Lower leg skin (tissue), 4 donors: ENCODE data around the gene NARF. TPM values are rescaled to one million over a fixed set of nuclear protein-coding genes. Genes with fewer than 3 reads are reported as not detected.

Experiments
- DNase-seq, 2 donors: peaks; one replicate each; pipeline ENCODE4 v3.0.0-alpha.2; 2019; ENCODE audit warnings: low spot score in 2 of 2
- H3K4me3 ChIP-seq: fragments of 200-600 bp; sonication (generic); 2 replicates; pipeline ENCODE4 v1.5.1; 2017; ENCODE audit warnings: mild to moderate bottlenecking, low read depth; ENCODE audit not compliant: poor library complexity, severe bottlenecking
- POLR2A ChIP-seq, 2 donors: fragments of 450-650 bp; IDR thresholded peaks; one replicate each; pipeline ENCODE4 v1.6.1; 2016 to 2017; ENCODE audit warnings: antibody characterized with exemption in 2 of 2, mild to moderate bottlenecking in 1 of 2, moderate library complexity in 1 of 2
- WGBS, 2 donors: methylation state at CpG; one replicate each; pipeline ENCODE4 v1.1.5; 2018; 5-methylcytosine and 5-hydroxymethylcytosine counted together
- intact Hi-C: fragments of 100-400 bp; cut with DNase I; formaldehyde crosslinking; loops from one replicate; pipeline ENCODE4 v1.15.0; 2023; ENCODE audit warnings: low total_unique reads
- total RNA-seq, 4 donors: library from RNA; depleted of rRNA; stranded (reverse); fragments of >200 nt; gene quantifications; one replicate each; pipeline ENCODE4 v1.1.0, GENCODE V29; 2016
- TF ChIP-seq, protein P1 (sequence below), 3 donors: fragments of 450-650 bp; IDR thresholded peaks; one replicate each; pipeline ENCODE4 v1.5.1; 2016; ENCODE audit warnings: antibody characterized with exemption in 3 of 3, mild to moderate bottlenecking in 3 of 3, moderate library complexity in 2 of 3

NARF gene
- total RNA-seq, 4 donors from 2014 or later = 39.9 to 59.2 (median 44.3) TPM

DNA sequence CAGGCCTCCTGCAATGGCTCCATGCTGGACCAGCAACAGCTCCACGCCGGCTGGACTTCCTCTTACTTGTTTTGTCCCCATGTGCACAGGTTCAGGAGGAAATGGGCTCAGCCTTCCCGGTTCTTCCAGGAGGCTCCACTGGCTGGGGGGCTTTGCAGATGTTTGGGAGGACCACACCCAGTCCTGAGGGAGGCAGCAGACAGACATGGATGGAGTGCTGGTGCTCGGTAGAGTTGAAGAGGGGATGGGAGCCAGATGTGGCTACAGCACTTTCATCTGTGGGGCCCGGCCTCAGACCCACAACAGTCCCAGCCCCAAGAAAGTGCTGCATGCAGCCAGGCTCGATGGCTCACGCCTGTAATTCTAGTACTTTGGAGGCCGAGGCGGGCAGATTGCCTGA lies 21.8 kb downstream of the NARF start:
- no peak for DNase-seq
- intact Hi-C loops = no loop called here
- WGBS, 2 donors = 64 to 86% methylated on average over 9 of the region's 9 CpGs
- H3K4me3 ChIP-seq = no peak overlapping the region
- no peak for TF ChIP-seq POLR2A (IDR thresholded peaks at IDR 0.05)

DNA sequence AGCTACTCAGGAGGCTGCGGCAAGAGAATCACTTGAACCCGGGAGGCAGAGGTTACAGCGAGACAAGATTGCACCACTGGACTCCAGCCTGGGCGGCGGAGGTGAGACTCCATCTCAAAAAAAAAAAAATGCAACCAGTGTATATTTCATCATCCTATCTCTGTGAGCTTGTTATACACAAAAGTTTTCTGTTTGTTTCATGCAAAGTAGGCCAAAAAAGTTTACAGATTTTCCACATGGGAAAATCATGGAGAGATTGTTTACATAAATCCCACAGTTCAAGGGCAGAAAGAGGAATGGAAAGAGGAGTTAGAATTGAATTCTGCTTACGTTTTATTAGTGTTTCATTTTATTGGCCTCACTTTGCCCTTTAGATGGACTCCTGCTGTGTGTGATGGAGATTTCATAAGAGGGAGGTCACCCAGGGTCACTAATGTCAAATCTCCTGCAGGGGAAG lies 24.7 kb downstream of the NARF start:
- TF ChIP-seq POLR2A (IDR thresholded peaks at IDR 0.05) = no peak
- TF ChIP-seq, protein P1, sequence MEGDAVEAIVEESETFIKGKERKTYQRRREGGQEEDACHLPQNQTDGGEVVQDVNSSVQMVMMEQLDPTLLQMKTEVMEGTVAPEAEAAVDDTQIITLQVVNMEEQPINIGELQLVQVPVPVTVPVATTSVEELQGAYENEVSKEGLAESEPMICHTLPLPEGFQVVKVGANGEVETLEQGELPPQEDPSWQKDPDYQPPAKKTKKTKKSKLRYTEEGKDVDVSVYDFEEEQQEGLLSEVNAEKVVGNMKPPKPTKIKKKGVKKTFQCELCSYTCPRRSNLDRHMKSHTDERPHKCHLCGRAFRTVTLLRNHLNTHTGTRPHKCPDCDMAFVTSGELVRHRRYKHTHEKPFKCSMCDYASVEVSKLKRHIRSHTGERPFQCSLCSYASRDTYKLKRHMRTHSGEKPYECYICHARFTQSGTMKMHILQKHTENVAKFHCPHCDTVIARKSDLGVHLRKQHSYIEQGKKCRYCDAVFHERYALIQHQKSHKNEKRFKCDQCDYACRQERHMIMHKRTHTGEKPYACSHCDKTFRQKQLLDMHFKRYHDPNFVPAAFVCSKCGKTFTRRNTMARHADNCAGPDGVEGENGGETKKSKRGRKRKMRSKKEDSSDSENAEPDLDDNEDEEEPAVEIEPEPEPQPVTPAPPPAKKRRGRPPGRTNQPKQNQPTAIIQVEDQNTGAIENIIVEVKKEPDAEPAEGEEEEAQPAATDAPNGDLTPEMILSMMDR (IDR thresholded peaks at IDR 0.05) = no peak
- no peak overlapping the region for H3K4me3 ChIP-seq
- DNase-seq = no peak
- intact Hi-C loops = no loop called here
- 94 to 95% methylated on average over 6 of the region's 6 CpGs for WGBS, 2 donors

DNA sequence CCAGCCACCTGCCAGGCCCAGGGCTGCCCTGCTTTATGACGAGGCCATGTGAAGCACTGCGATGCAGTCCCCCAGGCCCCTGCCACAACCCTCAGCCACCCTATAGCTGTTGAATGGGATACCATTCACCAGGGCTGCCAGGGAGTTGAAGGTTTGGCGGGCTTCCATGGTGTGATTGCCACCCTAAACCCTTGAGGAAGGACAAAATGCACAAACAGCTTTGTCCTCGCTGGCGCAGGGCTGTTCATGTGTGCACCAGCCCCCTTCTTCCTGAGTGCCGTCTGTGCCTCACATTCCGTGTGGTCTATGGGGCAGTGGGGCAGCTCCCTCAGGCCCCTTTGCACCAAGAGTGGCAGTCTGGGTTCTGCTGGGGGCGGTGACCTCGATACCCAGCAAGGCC lies 25.3 kb downstream of the NARF start:
- no peak for DNase-seq
- intact Hi-C loops = no loop called here
- 89 to 98% methylated on average over 4 to 7 of the region's 9 CpGs for WGBS, 2 donors
- TF ChIP-seq POLR2A (IDR thresholded peaks at IDR 0.05) = no peak
- TF ChIP-seq, protein P1 (IDR thresholded peaks at IDR 0.05) = no peak
- H3K4me3 ChIP-seq = no peak overlapping the region

DNA sequence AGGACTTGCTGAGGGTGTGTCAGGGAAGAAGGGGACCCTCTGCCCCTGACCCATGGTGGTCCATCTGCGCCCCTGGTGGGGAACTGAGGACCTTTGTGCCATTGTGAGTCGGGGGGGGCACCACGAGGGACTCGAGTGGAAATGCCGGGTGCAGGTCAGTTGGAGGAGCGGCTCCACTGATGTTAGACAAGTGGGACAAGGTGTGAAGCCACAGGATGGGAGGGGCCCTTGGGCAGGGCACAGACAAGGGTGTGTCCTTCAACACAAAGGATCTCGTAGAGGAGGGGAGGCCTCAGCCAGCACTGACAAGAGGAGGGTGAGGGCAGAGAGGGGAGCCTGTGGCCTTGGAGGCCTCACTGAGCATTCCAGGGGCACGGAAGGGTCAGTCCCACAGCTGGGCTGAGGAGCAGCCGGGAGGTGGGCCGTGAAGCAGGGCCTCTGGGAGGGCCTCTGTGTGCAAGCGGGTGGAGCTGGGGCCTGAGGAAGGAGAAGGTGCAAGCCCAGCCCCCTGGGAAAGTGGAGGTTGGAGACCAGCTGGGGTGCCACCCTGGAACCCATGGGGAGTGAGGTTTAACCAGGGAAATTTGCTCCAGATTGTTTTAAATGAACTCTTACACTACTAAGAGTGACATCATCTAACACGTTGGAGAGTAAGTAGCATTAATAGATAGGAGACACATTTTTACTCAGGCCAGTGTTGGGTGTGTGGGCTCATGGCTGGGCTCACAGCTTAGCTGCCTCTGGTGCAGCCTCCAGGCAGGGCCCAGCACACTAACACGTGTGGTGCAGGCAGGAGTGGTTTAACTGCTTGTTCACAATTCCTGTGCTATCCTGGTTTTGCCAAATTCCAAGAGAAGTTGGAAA lies 27.9 kb downstream of the NARF start:
- WGBS, 2 donors = 62 to 75% methylated on average over 13 of the region's 13 CpGs
- DNase-seq = no peak
- TF ChIP-seq, protein P1 (IDR thresholded peaks at IDR 0.05) = no peak
- no peak for TF ChIP-seq POLR2A (IDR thresholded peaks at IDR 0.05)
- no peak overlapping the region for H3K4me3 ChIP-seq
- intact Hi-C loops = no loop called here

DNA sequence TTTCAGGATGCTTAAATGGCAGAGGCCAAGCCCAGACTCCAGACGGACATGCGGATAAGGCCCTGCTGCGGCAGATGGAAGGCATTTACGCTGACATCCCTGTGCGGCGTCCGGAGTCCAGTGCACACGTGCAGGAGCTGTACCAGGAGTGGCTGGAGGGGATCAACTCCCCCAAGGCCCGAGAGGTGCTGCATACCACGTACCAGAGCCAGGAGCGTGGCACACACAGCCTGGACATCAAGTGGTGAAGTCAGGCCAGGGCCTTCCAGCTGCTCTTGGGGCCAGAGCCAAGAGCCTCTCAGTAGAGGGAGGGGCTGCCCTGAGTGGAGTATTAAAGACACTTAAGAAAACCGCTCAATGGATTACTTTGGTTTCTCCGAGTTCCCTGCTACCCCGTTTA lies 29.4 kb downstream of the NARF start:
- TF ChIP-seq, protein P1 (IDR thresholded peaks at IDR 0.05) = no peak
- no peak for TF ChIP-seq POLR2A (IDR thresholded peaks at IDR 0.05)
- no peak for DNase-seq
- intact Hi-C loops = no loop called here
- 72 to 76% methylated on average over 11 to 14 of the region's 14 CpGs for WGBS, 2 donors
- no peak overlapping the region for H3K4me3 ChIP-seq

DNA sequence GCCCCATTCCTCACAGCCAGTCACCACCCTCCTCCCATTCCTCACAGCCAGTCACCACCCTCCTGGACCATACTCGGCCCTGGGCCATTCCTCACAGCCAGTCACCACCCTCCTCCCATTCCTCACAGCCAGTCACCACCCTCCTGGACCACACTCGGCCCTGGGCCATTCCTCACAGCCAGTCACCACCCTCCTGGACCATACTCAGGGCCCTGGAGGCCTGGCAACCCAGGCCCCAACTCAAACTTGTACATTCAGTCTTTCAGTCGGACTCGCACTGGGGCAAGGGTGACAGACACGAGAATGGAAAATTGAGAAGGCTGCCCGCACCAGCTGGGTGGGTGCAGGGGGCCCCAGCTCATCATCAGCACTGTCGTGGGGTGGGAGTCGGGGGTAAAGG lies 30.6 kb downstream of the NARF start:
- intact Hi-C loops = no loop called here
- H3K4me3 ChIP-seq = no peak overlapping the region
- 33 to 50% methylated on average over 8 of the region's 8 CpGs for WGBS, 2 donors
- peak; percentile 47 to 94 for DNase-seq
- TF ChIP-seq, protein P1 (IDR thresholded peaks at IDR 0.05) = no peak
- no peak for TF ChIP-seq POLR2A (IDR thresholded peaks at IDR 0.05)
